ENCODE measurements around the gene MUC4.

DNA sequence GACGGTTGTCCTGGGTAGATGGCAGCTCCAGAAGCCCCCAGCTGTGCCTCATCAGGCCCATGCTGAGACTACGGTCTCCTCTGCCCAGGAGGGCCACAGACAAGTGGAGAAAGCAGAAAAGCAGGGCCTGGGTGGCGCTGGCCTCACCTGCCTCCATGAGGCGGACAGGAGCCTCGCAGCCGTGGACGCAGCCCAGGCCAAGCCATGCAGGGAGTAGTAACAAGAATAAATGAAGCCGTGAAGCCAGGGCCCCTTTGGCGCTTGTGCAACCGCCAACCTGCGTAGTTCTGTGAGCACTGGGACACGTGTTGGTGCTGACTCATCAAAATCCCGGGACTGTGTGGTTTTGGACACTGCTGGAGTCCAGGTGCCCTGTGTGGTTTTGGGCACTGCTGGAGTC, 12.3 kb upstream of the MUC4 start:
- no peak for TF ChIP-seq EZH2 (IDR thresholded peaks at IDR 0.05; ENCODE audit: insufficient read depth, poor library complexity, severe bottlenecking)
- TF ChIP-seq EZH2phosphoT487 (IDR thresholded peaks at IDR 0.05; ENCODE audit: insufficient read depth, low read depth), result no peak
